ENCODE measurements around the gene OAS2.

OAS2 gene

DNA sequence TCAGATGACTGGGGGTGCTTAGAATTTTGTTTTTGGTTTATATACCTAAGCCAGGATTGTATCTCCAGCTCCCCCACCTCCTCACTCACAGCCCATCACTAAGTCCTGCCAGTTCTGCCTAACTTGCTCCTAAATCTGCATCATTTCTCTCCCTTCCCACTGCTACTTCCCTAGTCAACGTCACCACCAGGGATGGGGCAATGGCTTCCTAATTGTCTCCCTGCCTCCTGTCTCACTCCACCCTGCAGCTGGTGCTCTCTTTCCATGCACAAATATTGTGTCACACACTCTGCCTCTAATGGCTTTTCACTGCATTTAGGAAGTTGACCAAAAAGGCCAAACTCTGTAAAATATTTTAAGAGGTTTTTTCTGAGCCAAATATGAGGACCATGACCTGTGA lies 11.5 kb downstream of the OAS2 start:
- TF ChIP-seq, protein P1, sequence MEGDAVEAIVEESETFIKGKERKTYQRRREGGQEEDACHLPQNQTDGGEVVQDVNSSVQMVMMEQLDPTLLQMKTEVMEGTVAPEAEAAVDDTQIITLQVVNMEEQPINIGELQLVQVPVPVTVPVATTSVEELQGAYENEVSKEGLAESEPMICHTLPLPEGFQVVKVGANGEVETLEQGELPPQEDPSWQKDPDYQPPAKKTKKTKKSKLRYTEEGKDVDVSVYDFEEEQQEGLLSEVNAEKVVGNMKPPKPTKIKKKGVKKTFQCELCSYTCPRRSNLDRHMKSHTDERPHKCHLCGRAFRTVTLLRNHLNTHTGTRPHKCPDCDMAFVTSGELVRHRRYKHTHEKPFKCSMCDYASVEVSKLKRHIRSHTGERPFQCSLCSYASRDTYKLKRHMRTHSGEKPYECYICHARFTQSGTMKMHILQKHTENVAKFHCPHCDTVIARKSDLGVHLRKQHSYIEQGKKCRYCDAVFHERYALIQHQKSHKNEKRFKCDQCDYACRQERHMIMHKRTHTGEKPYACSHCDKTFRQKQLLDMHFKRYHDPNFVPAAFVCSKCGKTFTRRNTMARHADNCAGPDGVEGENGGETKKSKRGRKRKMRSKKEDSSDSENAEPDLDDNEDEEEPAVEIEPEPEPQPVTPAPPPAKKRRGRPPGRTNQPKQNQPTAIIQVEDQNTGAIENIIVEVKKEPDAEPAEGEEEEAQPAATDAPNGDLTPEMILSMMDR (IDR thresholded peaks at IDR 0.05; ENCODE audit: low read length, missing control alignments): no peak
- DNase-seq (ENCODE audit: low read depth): no peak
- no peak overlapping the region for H3K4me3 ChIP-seq (replicated peaks; ENCODE audit: low read depth, low read length)

DNA sequence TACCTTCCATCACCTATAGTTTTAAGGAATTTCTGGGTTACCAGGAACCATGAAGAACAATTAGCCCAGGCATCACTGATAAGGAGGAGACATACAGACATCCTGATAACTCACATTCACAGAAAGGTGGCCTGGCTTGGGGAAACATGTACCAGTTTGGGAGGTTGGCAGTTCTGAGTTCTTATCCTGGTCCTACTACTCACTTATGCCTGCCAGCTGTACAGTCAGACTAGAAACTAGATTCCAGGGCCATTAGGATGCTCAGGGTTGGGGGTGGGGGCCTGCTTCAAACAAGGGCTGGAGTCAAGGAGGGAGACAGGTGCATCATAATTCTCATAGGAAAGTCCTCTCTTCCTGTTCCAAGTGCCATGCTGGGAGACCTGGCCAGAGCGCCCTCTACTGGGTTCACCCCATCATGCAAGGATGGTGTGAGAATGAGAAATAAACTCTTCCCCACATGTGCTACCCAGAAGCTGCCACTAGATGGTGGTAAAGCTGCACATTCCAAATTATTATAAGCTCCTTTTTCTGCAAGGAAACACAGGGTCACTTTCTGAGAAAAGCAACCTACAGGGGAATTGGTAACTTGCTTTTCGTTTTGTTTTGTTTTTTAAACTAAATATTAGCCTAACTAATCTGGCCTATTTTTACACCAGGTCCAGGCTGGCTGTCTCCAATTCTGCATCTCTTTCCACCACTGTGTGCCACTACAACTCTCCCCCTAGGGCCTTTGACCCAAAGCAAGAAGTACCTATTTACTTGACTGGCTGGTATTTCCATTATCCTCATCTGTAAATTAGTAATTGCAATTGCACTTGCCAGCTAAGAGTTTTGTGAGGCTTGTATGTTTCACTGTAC lies 14.5 kb downstream of the OAS2 start:
- DNase-seq (ENCODE audit: low read depth): peak; percentile 81
- TF ChIP-seq, protein P1 (IDR thresholded peaks at IDR 0.05; ENCODE audit: low read length, missing control alignments): peak; percentile 96

DNA sequence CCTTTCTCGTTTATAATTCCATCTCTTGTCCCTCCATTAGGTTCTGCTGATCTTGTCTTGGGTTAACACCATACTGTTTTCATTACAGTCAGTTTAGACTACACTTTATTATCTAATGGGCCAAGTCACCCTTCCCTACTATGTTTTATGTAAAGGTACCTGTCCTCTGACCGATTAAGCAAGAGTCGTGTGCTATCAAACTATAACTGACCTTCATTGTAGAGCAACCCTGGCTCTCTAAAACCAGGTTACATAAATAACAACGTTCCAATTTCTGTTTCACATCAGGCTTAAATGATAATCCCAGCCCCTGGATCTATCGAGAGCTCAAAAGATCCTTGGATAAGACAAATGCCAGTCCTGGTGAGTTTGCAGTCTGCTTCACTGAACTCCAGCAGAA lies 16.7 kb downstream of the OAS2 start:
- no peak for DNase-seq (ENCODE audit: low read depth)
- TF ChIP-seq, protein P1 (IDR thresholded peaks at IDR 0.05; ENCODE audit: low read length, missing control alignments): no peak
- no peak overlapping the region for H3K4me3 ChIP-seq (replicated peaks; ENCODE audit: low read depth, low read length)

More for the DNA sequence above, 14.5 kb downstream of the OAS2 start:
- H3K4me3 ChIP-seq (replicated peaks; ENCODE audit: low read depth, low read length): no peak overlapping the region

DNA sequence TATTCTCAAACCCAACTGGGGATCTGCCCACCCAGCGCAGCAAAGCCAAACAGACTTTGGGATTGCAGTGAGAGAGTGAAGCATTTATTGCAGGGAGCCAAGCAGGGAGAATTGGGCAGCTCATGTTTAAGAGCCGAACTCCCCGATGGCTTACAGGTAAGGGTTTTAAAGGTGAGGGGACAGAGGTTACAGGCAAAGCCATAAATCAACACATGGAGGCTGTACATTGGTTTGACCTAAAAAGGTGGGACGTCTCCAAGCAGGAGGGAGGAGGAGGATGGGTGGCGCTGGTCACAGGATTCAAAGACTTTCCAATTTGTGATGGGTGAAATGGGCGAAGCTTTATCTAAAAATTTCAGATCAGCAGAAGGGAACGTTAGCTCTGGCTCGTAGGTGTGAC lies 18.2 kb downstream of the OAS2 start:
- TF ChIP-seq, protein P1 (IDR thresholded peaks at IDR 0.05; ENCODE audit: low read length, missing control alignments): no peak
- H3K4me3 ChIP-seq (replicated peaks; ENCODE audit: low read depth, low read length): no peak overlapping the region
- DNase-seq (ENCODE audit: low read depth): no peak

DNA sequence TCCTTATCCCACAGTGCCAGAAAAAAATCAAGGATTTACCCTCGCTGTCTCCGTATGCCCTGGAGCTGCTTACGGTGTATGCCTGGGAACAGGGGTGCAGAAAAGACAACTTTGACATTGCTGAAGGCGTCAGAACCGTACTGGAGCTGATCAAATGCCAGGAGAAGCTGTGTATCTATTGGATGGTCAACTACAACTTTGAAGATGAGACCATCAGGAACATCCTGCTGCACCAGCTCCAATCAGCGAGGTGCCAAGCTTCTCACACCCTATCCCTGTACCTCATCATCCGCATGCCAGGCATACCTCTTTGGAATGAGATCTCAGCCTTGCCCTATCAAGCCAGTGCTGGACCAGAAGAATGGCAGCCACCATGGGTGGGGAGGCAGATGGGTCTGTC lies 19.2 kb downstream of the OAS2 start:
- TF ChIP-seq, protein P1 (IDR thresholded peaks at IDR 0.05; ENCODE audit: low read length, missing control alignments): no peak

DNA sequence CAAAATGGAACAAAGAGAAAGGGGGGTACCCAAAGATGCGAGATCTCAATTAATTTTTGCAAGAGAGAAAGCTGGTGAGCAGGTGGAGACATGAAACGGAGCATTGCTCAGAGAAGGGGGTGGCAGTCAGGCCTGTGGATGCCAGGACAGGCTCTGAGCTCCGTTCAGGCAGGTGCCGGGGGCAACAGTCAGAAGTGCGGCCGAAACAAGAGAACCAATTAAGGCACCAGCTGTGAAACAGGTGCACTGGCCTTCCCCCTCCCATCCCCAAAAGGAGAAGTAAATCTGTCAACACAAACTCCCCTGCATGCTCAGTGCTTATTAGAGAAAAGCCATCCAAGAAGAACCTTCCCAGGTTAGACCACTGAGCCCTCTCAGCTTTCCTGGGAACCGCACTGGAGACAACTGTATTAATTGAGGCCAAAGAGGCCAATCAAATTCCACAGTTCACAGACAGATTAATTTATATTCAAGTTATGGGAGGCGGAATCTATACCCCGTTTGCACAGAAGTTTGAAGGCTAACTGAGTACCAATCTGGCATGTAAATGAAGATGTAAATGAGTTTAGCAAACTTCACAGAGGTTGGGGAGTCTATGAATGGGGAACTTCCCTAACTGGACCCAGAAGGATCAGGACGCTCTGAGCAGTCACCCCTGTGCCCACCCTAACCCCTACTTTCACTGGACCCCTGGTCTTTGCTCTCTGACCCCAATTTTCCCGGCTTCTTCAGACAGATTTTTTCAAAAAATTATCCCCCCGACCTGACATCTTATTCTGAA lies 20.9 kb downstream of the OAS2 start:
- TF ChIP-seq, protein P1 (IDR thresholded peaks at IDR 0.05; ENCODE audit: low read length, missing control alignments): no peak
- no peak for DNase-seq (ENCODE audit: low read depth)
- H3K4me3 ChIP-seq (replicated peaks; ENCODE audit: low read depth, low read length): no peak overlapping the region

More for the DNA sequence above, 19.2 kb downstream of the OAS2 start:
- no peak for DNase-seq (ENCODE audit: low read depth)
- H3K4me3 ChIP-seq (replicated peaks; ENCODE audit: low read depth, low read length): no peak overlapping the region

Measured in fibroblast of pulmonary artery (primary cell).